ENCODE measurements around the gene NECTIN1.

The NECTIN1 gene

GRCh38 chr11:119696378-119697222 lies 32.4 kb downstream of the NECTIN1 start:
- H3K36me3 ChIP-seq (ENCODE audit: control insufficient read depth, low read length): no peaks in the 10 kb centered on the region
- no peaks in the 10 kb centered on the region for H3F3A ChIP-seq (ENCODE audit: control insufficient read depth, insufficient read depth)
- no peaks in the 10 kb centered on the region for H3K9me3 ChIP-seq (ENCODE audit: control insufficient read depth, insufficient read depth, low read length)
- no peak overlapping the region for H3K4me3 ChIP-seq (ENCODE audit: low read length)
- H3K79me2 ChIP-seq (ENCODE audit: control insufficient read depth, low read length): no peaks in the 10 kb centered on the region
- H3K9me2 ChIP-seq (replicated peaks; ENCODE audit: control insufficient read depth, low read length): no peaks in the 10 kb centered on the region
- no peak overlapping the region for H3K27ac ChIP-seq (ENCODE audit: low read depth, low read length)
- H4K20me1 ChIP-seq (ENCODE audit: control insufficient read depth, insufficient read depth, low read depth, low read length): no peaks in the 10 kb centered on the region
- no peak overlapping the region for H3K4me2 ChIP-seq (ENCODE audit: low read length)
- TF ChIP-seq CTCF (IDR thresholded peaks at IDR 0.05; ENCODE audit: low read depth, low read length, poor library complexity, severe bottlenecking) (no peak), EZH2phosphoT487 (IDR thresholded peaks at IDR 0.05; ENCODE audit: borderline replicate concordance, low read length) (no peak)
- peaks cover 25% of the 10 kb centered on the region for H3K4me1 ChIP-seq (ENCODE audit: control insufficient read depth, low read length)
- no peaks in the 10 kb centered on the region for H3K27me3 ChIP-seq (ENCODE audit: control insufficient read depth, low read length)

GRCh38 chr11:119694334-119694733 lies 34.7 kb downstream of the NECTIN1 start:
- H4K20me1 ChIP-seq (ENCODE audit: control insufficient read depth, insufficient read depth, low read depth, low read length): no peaks in the 10 kb centered on the region
- H3K36me3 ChIP-seq (ENCODE audit: control insufficient read depth, low read length): no peaks in the 10 kb centered on the region
- peak overlapping the region; percentile 46 for H3K4me2 ChIP-seq (ENCODE audit: low read length)
- H3K4me3 ChIP-seq (ENCODE audit: low read length): no peak overlapping the region
- no peak overlapping the region for H3K27ac ChIP-seq (ENCODE audit: low read depth, low read length)
- no peaks in the 10 kb centered on the region for H3K9me2 ChIP-seq (replicated peaks; ENCODE audit: control insufficient read depth, low read length)
- H3K79me2 ChIP-seq (ENCODE audit: control insufficient read depth, low read length): no peaks in the 10 kb centered on the region
- H3K27me3 ChIP-seq (ENCODE audit: control insufficient read depth, low read length): no peaks in the 10 kb centered on the region
- H3F3A ChIP-seq (ENCODE audit: control insufficient read depth, insufficient read depth): no peaks in the 10 kb centered on the region
- TF ChIP-seq EZH2phosphoT487 (IDR thresholded peaks at IDR 0.05; ENCODE audit: borderline replicate concordance, low read length) (no peak), CTCF (IDR thresholded peaks at IDR 0.05; ENCODE audit: low read depth, low read length, poor library complexity, severe bottlenecking) (peak; percentile 46)
- peaks cover 30% of the 10 kb centered on the region for H3K4me1 ChIP-seq (ENCODE audit: control insufficient read depth, low read length)
- H3K9me3 ChIP-seq (ENCODE audit: control insufficient read depth, insufficient read depth, low read length): no peaks in the 10 kb centered on the region

GRCh38 chr11:119693253-119693815 lies 35.7 kb downstream of the NECTIN1 start:
- Histone ChIP-seq H3K36me3 (ENCODE audit: control insufficient read depth, low read length) (no peaks in the 10 kb centered on the region), H3K9me2 (replicated peaks; ENCODE audit: control insufficient read depth, low read length) (no peaks in the 10 kb centered on the region), H3F3A (ENCODE audit: control insufficient read depth, insufficient read depth) (no peaks in the 10 kb centered on the region), H3K9me3 (ENCODE audit: control insufficient read depth, insufficient read depth, low read length) (no peaks in the 10 kb centered on the region), H3K79me2 (ENCODE audit: control insufficient read depth, low read length) (no peaks in the 10 kb centered on the region), H3K4me1 (ENCODE audit: control insufficient read depth, low read length) (peaks cover 30% of the 10 kb centered on the region), H3K27ac (ENCODE audit: low read depth, low read length) (no peak overlapping the region), H3K4me2 (ENCODE audit: low read length) (no peak overlapping the region), H3K27me3 (ENCODE audit: control insufficient read depth, low read length) (no peaks in the 10 kb centered on the region), H4K20me1 (ENCODE audit: control insufficient read depth, insufficient read depth, low read depth, low read length) (no peaks in the 10 kb centered on the region), H3K4me3 (ENCODE audit: low read length) (no peak overlapping the region)
- no peak for TF ChIP-seq EZH2phosphoT487 (IDR thresholded peaks at IDR 0.05; ENCODE audit: borderline replicate concordance, low read length)
- TF ChIP-seq CTCF (IDR thresholded peaks at IDR 0.05; ENCODE audit: low read depth, low read length, poor library complexity, severe bottlenecking): no peak

Data from DOHH2 (cell line).